Ureter (tissue), 1 donor: ENCODE results near the gene RPS6KA2. TPM values are rescaled to one million over a fixed set of nuclear protein-coding genes. Genes with fewer than 3 reads are reported as not detected.
"Not testable (repeated sequence)": the region's sequence is repeated elsewhere in the genome, so short reads cannot be mapped to it uniquely, and the experiment has no call there.

Source experiments
- DNase-seq: peaks from one replicate; pipeline ENCODE4 v3.0.0-alpha.2; 2020; ENCODE audit warnings: low spot score
- total RNA-seq: library from RNA; stranded (reverse); gene quantifications from one replicate; pipeline ENCODE4 v1.2.4, GENCODE V29; 2023
- donor health status: DM: yes; HTN: yes; CAD: no.

The RPS6KA2 gene
- total RNA-seq, 1 donor from 2014 or later: 85.3 TPM

- no peak for DNase-seq
Observed at GRCh38 chr6:166554316-166554715, 72.7 kb downstream of the RPS6KA2 start.

GRCh38 chr6:166553563-166554271 lies 73.3 kb downstream of the RPS6KA2 start:
- no peak for DNase-seq

GRCh38 chr6:166552600-166552999 lies 74.5 kb downstream of the RPS6KA2 start:
- DNase-seq: no peak

GRCh38 chr6:166551754-166552495 lies 75.1 kb downstream of the RPS6KA2 start:
- DNase-seq: no peak

- DNase-seq: no peak
Observed at GRCh38 chr6:166546653-166547052, 80.4 kb downstream of the RPS6KA2 start.

GRCh38 chr6:166545156-166546034 lies 81.7 kb downstream of the RPS6KA2 start:
- DNase-seq: no peak

GRCh38 chr6:166544296-166544605 lies 82.8 kb downstream of the RPS6KA2 start:
- no peak for DNase-seq

GRCh38 chr6:166543603-166544295 lies 83.3 kb downstream of the RPS6KA2 start:
- no peak for DNase-seq

GRCh38 chr6:166542580-166542912 lies 84.5 kb downstream of the RPS6KA2 start:
- DNase-seq: no peak

GRCh38 chr6:166541876-166542579 lies 85.0 kb downstream of the RPS6KA2 start:
- DNase-seq: no peak

GRCh38 chr6:166541366-166541765 lies 85.7 kb downstream of the RPS6KA2 start:
- no peak for DNase-seq

GRCh38 chr6:166540631-166541331 lies 86.3 kb downstream of the RPS6KA2 start:
- no peak for DNase-seq

- DNase-seq: no peak
Observed at GRCh38 chr6:166539543-166539942, 87.5 kb downstream of the RPS6KA2 start.

- DNase-seq: not testable (repeated sequence)
Observed at GRCh38 chr6:166539011-166539385, 88.1 kb downstream of the RPS6KA2 start.

GRCh38 chr6:166538297-166539010 lies 88.6 kb downstream of the RPS6KA2 start:
- no peak for DNase-seq

GRCh38 chr6:166534658-166535406 lies 92.2 kb downstream of the RPS6KA2 start:
- no peak for DNase-seq

- DNase-seq: no peak
Observed at GRCh38 chr6:166533205-166533824, 93.7 kb downstream of the RPS6KA2 start.

GRCh38 chr6:166532302-166532701 lies 94.7 kb downstream of the RPS6KA2 start:
- DNase-seq: no peak
